ENCODE data around the gene EPS8L3. TPM values are rescaled to one million over a fixed set of nuclear protein-coding genes. Genes with fewer than 3 reads are reported as not detected.
A peak's percentile ranks its signal among the peaks of the same experiment; 100 is the strongest.

EPS8L3 gene
- total RNA-seq, 3 donors from 2014 or later (not counting 1 experiment from before 2014, with no cell fraction given) = 0.47 TPM; not detected in 2

GRCh38 chr1:109760581-109761226, 3.0 kb downstream of the EPS8L3 start:
- TF ChIP-seq CTCF (IDR thresholded peaks at IDR 0.05) = no peak
- H3K27ac Mint-ChIP-seq = no peak overlapping the region
- ATAC-seq (no peak), DNase-seq (peak in 1 of 2 donors; percentile 7)
- H3K4me1 Mint-ChIP-seq = peaks cover 0 to 9% of the 10 kb centered on the region in 2 donors
- no peak overlapping the region for H3K4me3 ChIP-seq (ENCODE audit: low read length)
- no peak overlapping the region for H3K27ac ChIP-seq (ENCODE audit: low read length)
- H3K27me3 Mint-ChIP-seq (ENCODE audit: low read depth in 2 of 2) = peaks cover 5 to 10% of the 10 kb centered on the region in 2 donors
- H3K4me1 ChIP-seq (ENCODE audit: control insufficient read depth, insufficient read depth, low read length) = peaks cover 13% of the 10 kb centered on the region
- no peaks in the 10 kb centered on the region for H3K9me3 ChIP-seq (ENCODE audit: control insufficient read depth, insufficient read depth, low read length)
- H3K27me3 ChIP-seq (ENCODE audit: control insufficient read depth, insufficient read depth, low read length) = no peaks in the 10 kb centered on the region
- intact Hi-C loops (cut with micrococcal nuclease) = no loop called here
- H3K36me3 ChIP-seq (ENCODE audit: control insufficient read depth, insufficient read depth, low read length) = no peaks in the 10 kb centered on the region
- no peaks in the 10 kb centered on the region for H3K36me3 Mint-ChIP-seq
- no peaks in the 10 kb centered on the region for H3K9me3 Mint-ChIP-seq
- WGBS (ENCODE audit: insufficient coverage) = 85% methylated on average over 7 of the region's 7 CpGs
- no peak overlapping the region for H3K4me3 Mint-ChIP-seq

- ATAC-seq (no peak), DNase-seq (peak in 1 of 2 donors; percentile 14)
- Mint-ChIP-seq H3K36me3 (no peaks in the 10 kb centered on the region), H3K27me3 (ENCODE audit: low read depth in 2 of 2) (peaks cover 5% of the 10 kb centered on the region in 2 donors), H3K27ac (no peak overlapping the region), H3K9me3 (no peaks in the 10 kb centered on the region), H3K4me1 (peaks cover 0 to 9% of the 10 kb centered on the region in 2 donors), H3K4me3 (no peak overlapping the region)
- Histone ChIP-seq H3K4me1 (ENCODE audit: control insufficient read depth, insufficient read depth, low read length) (peaks cover 13% of the 10 kb centered on the region), H3K27me3 (ENCODE audit: control insufficient read depth, insufficient read depth, low read length) (no peaks in the 10 kb centered on the region), H3K9me3 (ENCODE audit: control insufficient read depth, insufficient read depth, low read length) (no peaks in the 10 kb centered on the region), H3K4me3 (ENCODE audit: low read length) (no peak overlapping the region), H3K36me3 (ENCODE audit: control insufficient read depth, insufficient read depth, low read length) (no peaks in the 10 kb centered on the region), H3K27ac (ENCODE audit: low read length) (no peak overlapping the region)
- 91% methylated on average over 11 of the region's 11 CpGs for WGBS (ENCODE audit: insufficient coverage)
- no peak for TF ChIP-seq CTCF (IDR thresholded peaks at IDR 0.05)
- intact Hi-C loops (cut with micrococcal nuclease) = no loop called here
Observed at GRCh38 chr1:109759513-109760334, 4.0 kb downstream of the EPS8L3 start.

GRCh38 chr1:109757936-109758786, 5.6 kb downstream of the EPS8L3 start:
- Mint-ChIP-seq H3K27ac (no peak overlapping the region), H3K27me3 (ENCODE audit: low read depth in 2 of 2) (peaks cover 0 to 5% of the 10 kb centered on the region in 2 donors), H3K4me1 (peaks cover 0 to 4% of the 10 kb centered on the region in 2 donors), H3K36me3 (no peaks in the 10 kb centered on the region), H3K9me3 (no peaks in the 10 kb centered on the region), H3K4me3 (no peak overlapping the region)
- 88% methylated on average over 11 of the region's 13 CpGs for WGBS (ENCODE audit: insufficient coverage)
- H3K36me3 ChIP-seq (ENCODE audit: control insufficient read depth, insufficient read depth, low read length) = no peaks in the 10 kb centered on the region
- no peak for ATAC-seq
- no peaks in the 10 kb centered on the region for H3K27me3 ChIP-seq (ENCODE audit: control insufficient read depth, insufficient read depth, low read length)
- no peak for TF ChIP-seq CTCF (IDR thresholded peaks at IDR 0.05)
- intact Hi-C loops (cut with micrococcal nuclease) = no loop called here
- H3K27ac ChIP-seq (ENCODE audit: low read length) = no peak overlapping the region
- H3K4me3 ChIP-seq (ENCODE audit: low read length) = no peak overlapping the region
- no peaks in the 10 kb centered on the region for H3K4me1 ChIP-seq (ENCODE audit: control insufficient read depth, insufficient read depth, low read length)
- DNase-seq = peak in 1 of 2 donors; percentile 9
- H3K9me3 ChIP-seq (ENCODE audit: control insufficient read depth, insufficient read depth, low read length) = no peaks in the 10 kb centered on the region

Data from natural killer cell (primary cell).